CD4-positive, CD25-positive, alpha-beta regulatory T cell (primary cell): ENCODE data around the gene TAAR9. TPM values are rescaled to one million over a fixed set of nuclear protein-coding genes. Genes with fewer than 3 reads are reported as not detected.

ENCODE experiments used
- ATAC-seq, 2 donors: fragments of 150-1000 bp; cut with Tn5 transposase; one replicate each; pipeline ENCODE4 v1.10.0; 2021; ENCODE audit warnings: low read depth in 2 of 2, moderate number of reproducible peaks in 2 of 2, moderate library complexity in 1 of 2
- DNase-seq, 3 donors: peaks; one replicate each; pipeline versions ENCODE4 v3.0.0 to v3.0.0-alpha.2; 2012 to 2022; ENCODE audit warnings: mixed read lengths in 1 of 3
- H3K27ac ChIP-seq: one replicate; pipeline ENCODE4 v1.7.0; 2013; ENCODE audit warnings: mild to moderate bottlenecking, low read length; ENCODE audit not compliant: insufficient read depth, poor library complexity, severe bottlenecking
- H3K27me3 ChIP-seq: one replicate; pipeline ENCODE4 v1.7.0; 2013; ENCODE audit warnings: low read length; ENCODE audit not compliant: control insufficient read depth, insufficient read depth
- H3K36me3 ChIP-seq: one replicate; pipeline ENCODE4 v1.7.0; 2013; ENCODE audit warnings: mild to moderate bottlenecking, low read length, moderate library complexity; ENCODE audit not compliant: control insufficient read depth, insufficient read depth
- H3K4me1 ChIP-seq: 2 replicates; pipeline ENCODE4 v1.7.0; 2013; ENCODE audit warnings: mild to moderate bottlenecking, low read length; ENCODE audit not compliant: insufficient read depth, control insufficient read depth, poor library complexity, severe bottlenecking
- H3K4me3 ChIP-seq: one replicate; pipeline ENCODE4 v1.7.0; 2013; ENCODE audit warnings: low read depth, mild to moderate bottlenecking, low read length, moderate library complexity
- H3K9me3 ChIP-seq, 2 experiments: 1 replicate in 1 of 2; 2 replicates in 1 of 2; pipeline ENCODE4 v1.7.0; 2013; ENCODE audit warnings: low read length in 2 of 2, mild to moderate bottlenecking in 1 of 2, moderate library complexity in 1 of 2; ENCODE audit not compliant: control insufficient read depth in 2 of 2
- H3K27ac Mint-ChIP-seq, 3 donors: one replicate each; pipeline ENCODE4 v1.8.0; 2020 to 2022; ENCODE audit warnings: mild to moderate bottlenecking in 3 of 3, mixed read lengths in 3 of 3, moderate library complexity in 2 of 3
- H3K27me3 Mint-ChIP-seq: one replicate; pipeline ENCODE4 v1.8.0; 2022; ENCODE audit warnings: mild to moderate bottlenecking, mixed read lengths
- H3K36me3 Mint-ChIP-seq: one replicate; pipeline ENCODE4 v1.8.0; 2020; ENCODE audit warnings: mixed read lengths
- H3K4me1 Mint-ChIP-seq, 4 donors: one replicate each; pipeline ENCODE4 v1.8.0; 2020 to 2022; ENCODE audit warnings: mixed read lengths in 4 of 4, mild to moderate bottlenecking in 1 of 4
- H3K4me3 Mint-ChIP-seq, 4 donors: one replicate each; pipeline ENCODE4 v1.8.0; 2020 to 2022; ENCODE audit warnings: mild to moderate bottlenecking in 4 of 4, mixed read lengths in 4 of 4, moderate library complexity in 3 of 4
- H3K9me3 Mint-ChIP-seq, 7 donors: one replicate each; pipeline ENCODE4 v1.8.0; 2020 to 2022; ENCODE audit warnings: mixed read lengths in 7 of 7, mild to moderate bottlenecking in 3 of 7, moderate library complexity in 2 of 7
- polyA plus RNA-seq, 4 donors: library from polyadenylated mRNA; unstranded; fragments of 300-500 nt; fragmentation: Illumina TruSeq; gene quantifications; one replicate each; pipeline ENCODE4 v1.2.3, GENCODE V29; 2021
- total RNA-seq: library from RNA; stranded (reverse); gene quantifications from one replicate; pipeline ENCODE4 v1.2.3, GENCODE V29; 2022

TAAR9 gene
- total and polyA plus RNA-seq, 5 donors from 2014 or later, result not detected

GRCh38 chr6:132568611-132569010 lies 30.5 kb downstream of the TAAR9 start:
- H3K36me3 Mint-ChIP-seq, result no peaks in the 10 kb centered on the region
- H3K4me3 Mint-ChIP-seq, result no peak overlapping the region
- DNase-seq, result no peak
- Histone ChIP-seq H3K27ac (no peak overlapping the region), H3K9me3 (no peaks in the 10 kb centered on the region), H3K4me1 (no peaks in the 10 kb centered on the region), H3K36me3 (no peaks in the 10 kb centered on the region), H3K27me3 (peaks cover 6% of the 10 kb centered on the region), H3K4me3 (no peak overlapping the region)
- H3K27me3 Mint-ChIP-seq, result peaks cover 20% of the 10 kb centered on the region
- no peak for ATAC-seq
- H3K4me1 Mint-ChIP-seq, result no peaks in the 10 kb centered on the region
- no peak overlapping the region for H3K27ac Mint-ChIP-seq
- no peaks in the 10 kb centered on the region for H3K9me3 Mint-ChIP-seq

GRCh38 chr6:132569170-132569569 lies 31.1 kb downstream of the TAAR9 start:
- Mint-ChIP-seq H3K4me1 (no peaks in the 10 kb centered on the region), H3K27ac (no peak overlapping the region), H3K4me3 (no peak overlapping the region), H3K27me3 (peaks cover 14% of the 10 kb centered on the region), H3K36me3 (no peaks in the 10 kb centered on the region), H3K9me3 (no peaks in the 10 kb centered on the region)
- Histone ChIP-seq H3K4me3 (no peak overlapping the region), H3K4me1 (no peaks in the 10 kb centered on the region), H3K27ac (no peak overlapping the region), H3K27me3 (peaks cover 9% of the 10 kb centered on the region), H3K36me3 (no peaks in the 10 kb centered on the region), H3K9me3 (no peaks in the 10 kb centered on the region)
- no peak for ATAC-seq
- DNase-seq, result no peak

DNA sequence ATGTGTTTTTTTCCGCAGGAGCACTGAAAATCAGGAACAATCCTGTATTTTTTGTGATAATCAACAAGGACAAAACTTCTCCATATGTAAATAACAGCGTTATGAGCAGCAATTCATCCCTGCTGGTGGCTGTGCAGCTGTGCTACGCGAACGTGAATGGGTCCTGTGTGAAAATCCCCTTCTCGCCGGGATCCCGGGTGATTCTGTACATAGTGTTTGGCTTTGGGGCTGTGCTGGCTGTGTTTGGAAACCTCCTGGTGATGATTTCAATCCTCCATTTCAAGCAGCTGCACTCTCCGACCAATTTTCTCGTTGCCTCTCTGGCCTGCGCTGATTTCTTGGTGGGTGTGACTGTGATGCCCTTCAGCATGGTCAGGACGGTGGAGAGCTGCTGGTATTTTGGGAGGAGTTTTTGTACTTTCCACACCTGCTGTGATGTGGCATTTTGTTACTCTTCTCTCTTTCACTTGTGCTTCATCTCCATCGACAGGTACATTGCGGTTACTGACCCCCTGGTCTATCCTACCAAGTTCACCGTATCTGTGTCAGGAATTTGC lies 32.2 kb downstream of the TAAR9 start, which contains the start of gene TAAR6:
Gene TAAR6, plus strand, starts transcription at position 102 of the 557 bp plus-strand sequence. Its CDS starts 0 bp downstream, at position 102.
- H3K27ac ChIP-seq, result no peak within 1 kb of the TSS
- Mint-ChIP-seq H3K4me3 (no peak within 1 kb of the TSS), H3K27ac (no peak within 1 kb of the TSS), H3K36me3 (no peaks in the 10 kb centered on the region), H3K9me3 (no peaks in the 10 kb centered on the region), H3K4me1 (no peaks in the 10 kb centered on the region), H3K27me3 (peaks cover 13% of the 10 kb centered on the region)
- H3K27me3 ChIP-seq, result peaks cover 9% of the 10 kb centered on the region
- ATAC-seq (no peak), DNase-seq (no peak)
- no peak within 1 kb of the TSS for H3K4me3 ChIP-seq
- H3K4me1 ChIP-seq, result no peaks in the 10 kb centered on the region
- no peaks in the 10 kb centered on the region for H3K9me3 ChIP-seq
- H3K36me3 ChIP-seq, result no peaks in the 10 kb centered on the region

DNA sequence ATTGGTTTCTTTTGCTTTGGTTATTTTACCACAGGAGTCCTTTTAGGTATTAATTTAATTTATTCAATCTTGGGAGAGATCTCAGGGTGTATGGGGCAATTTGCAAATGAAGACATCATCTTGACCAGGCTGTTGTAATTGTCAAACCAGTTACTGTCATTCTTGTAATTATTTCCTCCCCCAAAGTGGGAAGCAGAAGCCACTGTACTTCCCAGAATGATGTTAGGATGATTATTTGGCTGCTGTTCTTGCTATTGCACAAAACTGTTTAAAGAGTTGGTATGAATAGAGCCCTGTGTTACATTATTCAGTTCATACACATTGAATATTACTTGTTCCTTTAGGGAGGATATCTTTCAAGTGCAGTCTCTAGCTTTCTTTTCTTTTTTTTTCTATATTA lies 33.7 kb downstream of the TAAR9 start:
- Mint-ChIP-seq H3K9me3 (no peaks in the 10 kb centered on the region), H3K4me1 (no peaks in the 10 kb centered on the region), H3K27ac (no peak overlapping the region), H3K36me3 (no peaks in the 10 kb centered on the region), H3K27me3 (peaks cover 13% of the 10 kb centered on the region), H3K4me3 (no peak overlapping the region)
- Histone ChIP-seq H3K27me3 (peaks cover 7% of the 10 kb centered on the region), H3K4me3 (no peak overlapping the region), H3K4me1 (no peaks in the 10 kb centered on the region), H3K36me3 (no peaks in the 10 kb centered on the region), H3K27ac (no peak overlapping the region), H3K9me3 (no peaks in the 10 kb centered on the region)
- no peak for ATAC-seq
- DNase-seq, result no peak

GRCh38 chr6:132584698-132585097 lies 46.6 kb downstream of the TAAR9 start:
- Histone ChIP-seq H3K4me1 (no peaks in the 10 kb centered on the region), H3K27ac (no peak overlapping the region), H3K27me3 (peaks cover 6% of the 10 kb centered on the region), H3K36me3 (no peaks in the 10 kb centered on the region), H3K9me3 (no peaks in the 10 kb centered on the region), H3K4me3 (no peak overlapping the region)
- no peak for ATAC-seq
- no peak for DNase-seq
- Mint-ChIP-seq H3K36me3 (no peaks in the 10 kb centered on the region), H3K4me1 (no peaks in the 10 kb centered on the region), H3K27ac (no peak overlapping the region), H3K4me3 (no peak overlapping the region), H3K9me3 (peaks cover 0 to 3% (median 0%) of the 10 kb centered on the region in 7 donors), H3K27me3 (peaks cover 8% of the 10 kb centered on the region)

DNA sequence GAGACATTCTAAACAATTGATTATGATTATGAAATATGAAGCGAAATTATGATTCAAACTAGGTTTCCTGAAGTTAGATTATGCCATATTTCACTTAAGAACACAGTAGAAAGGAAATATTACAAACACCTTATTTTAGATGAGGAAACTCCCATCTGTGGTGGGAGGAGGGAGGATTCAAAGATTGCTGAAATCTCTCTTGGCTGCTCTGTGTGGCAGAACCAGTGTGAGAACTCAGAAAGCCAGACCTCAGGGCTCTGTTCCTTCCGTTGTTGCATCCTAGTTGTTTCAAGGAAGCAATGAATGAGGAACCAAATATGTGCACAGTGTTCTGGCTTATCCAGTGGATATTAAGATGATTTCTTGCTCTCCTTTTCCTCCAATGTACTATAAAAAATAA lies 49.3 kb downstream of the TAAR9 start:
- Mint-ChIP-seq H3K9me3 (peaks cover 0 to 3% (median 0%) of the 10 kb centered on the region in 7 donors), H3K36me3 (no peaks in the 10 kb centered on the region), H3K4me1 (no peaks in the 10 kb centered on the region), H3K27ac (no peak overlapping the region), H3K27me3 (peaks cover 3% of the 10 kb centered on the region), H3K4me3 (no peak overlapping the region)
- Histone ChIP-seq H3K27me3 (peaks cover 9% of the 10 kb centered on the region), H3K4me1 (no peaks in the 10 kb centered on the region), H3K4me3 (no peak overlapping the region), H3K27ac (no peak overlapping the region), H3K36me3 (no peaks in the 10 kb centered on the region), H3K9me3 (no peaks in the 10 kb centered on the region)
- ATAC-seq (no peak), DNase-seq (no peak)

Other genes starting within 250 kb of the TAAR9 start
- gene MOXD1, start 136.8 kb upstream of the TAAR9 start, total RNA-seq, result not detected
- not detected for gene MOXD1, start 136.8 kb upstream of the TAAR9 start, polyA plus RNA-seq
- gene STX7, start 25.2 kb upstream of the TAAR9 start, total RNA-seq, result 20.2 TPM
- 10 to 100 TPM; 14.8 to 19.8 (median 18.9) TPM for gene STX7, start 25.2 kb upstream of the TAAR9 start, polyA plus RNA-seq
- gene TAAR8, start 14.4 kb downstream of the TAAR9 start, total RNA-seq, result not detected
- gene TAAR8, start 14.4 kb downstream of the TAAR9 start, polyA plus RNA-seq, result not detected
- not detected for gene TAAR6, start 32.0 kb downstream of the TAAR9 start, total RNA-seq
- gene TAAR6, start 32.0 kb downstream of the TAAR9 start, polyA plus RNA-seq, result not detected
- gene TAAR5, start 51.5 kb downstream of the TAAR9 start, total RNA-seq, result not detected
- gene TAAR5, start 51.5 kb downstream of the TAAR9 start, polyA plus RNA-seq, result not detected
- not detected for gene TAAR2, start 86.0 kb downstream of the TAAR9 start, total RNA-seq
- not detected for gene TAAR2, start 86.0 kb downstream of the TAAR9 start, polyA plus RNA-seq
- gene TAAR1, start 120.9 kb downstream of the TAAR9 start, total RNA-seq, result not detected
- not detected for gene TAAR1, start 120.9 kb downstream of the TAAR9 start, polyA plus RNA-seq
- not detected for gene VNN1, start 175.8 kb downstream of the TAAR9 start, total RNA-seq
- gene VNN1, start 175.8 kb downstream of the TAAR9 start, polyA plus RNA-seq, result under 1 TPM in 1 of 4 donors, not detected in 3; 0.07 TPM
- gene VNN2, start 219.6 kb downstream of the TAAR9 start, total RNA-seq, result 4.1 TPM
- gene VNN2, start 219.6 kb downstream of the TAAR9 start, polyA plus RNA-seq, result 10 to 100 TPM; 12.4 to 34.0 (median 21.3) TPM